ENCODE data around the gene KATNA1. TPM values are rescaled to one million over a fixed set of nuclear protein-coding genes. Genes with fewer than 3 reads are reported as not detected.

The KATNA1 gene
- polyA plus RNA-seq, 1 of the 3 experiments (the other 2 are of a cell fraction): 13.2 TPM

DNA sequence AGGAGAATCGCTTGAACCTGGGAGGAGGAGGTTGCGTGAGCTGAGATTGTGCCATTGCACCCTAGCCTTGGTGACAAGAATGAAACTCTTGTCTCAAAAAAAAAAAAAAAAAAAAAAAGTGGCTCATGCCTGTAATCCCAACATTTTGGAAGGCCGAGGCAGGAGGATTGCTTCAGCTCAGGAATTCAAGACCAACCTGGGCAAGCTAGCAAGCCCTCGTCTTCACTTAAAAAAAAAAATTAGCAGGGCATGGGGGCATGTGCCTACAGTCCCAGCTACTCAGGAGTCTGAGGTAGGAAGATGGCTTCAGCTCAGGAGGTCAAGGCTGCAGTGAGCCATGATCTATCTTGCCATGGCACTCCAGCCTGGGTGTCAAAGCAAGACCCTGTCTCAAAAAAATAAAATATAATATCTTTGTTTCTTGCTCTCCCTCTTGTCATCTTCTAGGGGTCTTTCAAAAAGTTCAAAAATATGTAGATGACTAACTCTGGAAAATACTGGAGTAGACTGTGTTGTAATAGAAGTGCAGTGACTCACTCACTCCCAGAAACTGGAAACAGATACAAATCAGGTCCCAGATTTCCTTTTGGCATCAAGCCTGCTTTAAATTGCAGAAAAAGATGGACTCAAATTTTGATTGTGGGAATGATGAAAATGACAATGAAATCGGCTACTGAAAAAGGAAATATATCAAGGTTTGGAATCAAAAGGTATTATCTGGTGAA, 85.1 kb downstream of the KATNA1 start:
- H3K4me3 ChIP-seq (ENCODE audit: low read depth in 2 of 2, low read length in 1 of 2): peak overlapping the region in 1 of 2 experiments; percentile 16; a peak in 1 of 4 replicates
- CTCF ChIA-PET: interaction anchor here (0.7 to 1.8 kb wide), 4 partner anchors 12 to 302 kb away, joined by 3 to 8 read pairs (median 6); partner anchors contain the start of gene PPIL4
- no peaks in the 10 kb centered on the region for H3K9me2 ChIP-seq
- WGBS (ENCODE audit: low lambda C conversion rate): 41% methylated on average over 5 of the region's 5 CpGs
- H3K79me2 ChIP-seq (ENCODE audit: insufficient read depth): peaks cover 19% of the 10 kb centered on the region
- H3K9ac ChIP-seq: peak overlapping the region; percentile 20; the same call in 1 of the 2 replicates
- peak overlapping the region; percentile 66; the same call in 1 of the 2 replicates for H3K4me2 ChIP-seq
- POLR2A ChIA-PET: no interaction called here
- no peaks in the 10 kb centered on the region for H3K27me3 ChIP-seq (ENCODE audit: insufficient read depth)
- DNase-seq: no peak
- TF ChIP-seq TCF12 (IDR thresholded peaks at IDR 0.05): peak; percentile 88
- TF ChIP-seq, protein P1, sequence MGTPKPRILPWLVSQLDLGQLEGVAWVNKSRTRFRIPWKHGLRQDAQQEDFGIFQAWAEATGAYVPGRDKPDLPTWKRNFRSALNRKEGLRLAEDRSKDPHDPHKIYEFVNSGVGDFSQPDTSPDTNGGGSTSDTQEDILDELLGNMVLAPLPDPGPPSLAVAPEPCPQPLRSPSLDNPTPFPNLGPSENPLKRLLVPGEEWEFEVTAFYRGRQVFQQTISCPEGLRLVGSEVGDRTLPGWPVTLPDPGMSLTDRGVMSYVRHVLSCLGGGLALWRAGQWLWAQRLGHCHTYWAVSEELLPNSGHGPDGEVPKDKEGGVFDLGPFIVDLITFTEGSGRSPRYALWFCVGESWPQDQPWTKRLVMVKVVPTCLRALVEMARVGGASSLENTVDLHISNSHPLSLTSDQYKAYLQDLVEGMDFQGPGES (IDR thresholded peaks at IDR 0.05; ENCODE audit: low read depth, low read length): no peak
- 0 out of 2 replicates have a peak, but pooled peaks have one; percentile 42 for TF ChIP-seq MEF2A (IDR thresholded peaks at IDR 0.05; ENCODE audit: borderline replicate concordance, low read depth)
- TF ChIP-seq, protein P2, sequence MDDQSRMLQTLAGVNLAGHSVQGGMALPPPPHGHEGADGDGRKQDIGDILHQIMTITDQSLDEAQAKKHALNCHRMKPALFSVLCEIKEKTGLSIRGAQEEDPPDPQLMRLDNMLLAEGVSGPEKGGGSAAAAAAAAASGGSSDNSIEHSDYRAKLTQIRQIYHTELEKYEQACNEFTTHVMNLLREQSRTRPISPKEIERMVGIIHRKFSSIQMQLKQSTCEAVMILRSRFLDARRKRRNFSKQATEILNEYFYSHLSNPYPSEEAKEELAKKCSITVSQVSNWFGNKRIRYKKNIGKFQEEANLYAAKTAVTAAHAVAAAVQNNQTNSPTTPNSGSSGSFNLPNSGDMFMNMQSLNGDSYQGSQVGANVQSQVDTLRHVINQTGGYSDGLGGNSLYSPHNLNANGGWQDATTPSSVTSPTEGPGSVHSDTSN (IDR thresholded peaks at IDR 0.05): peak; percentile 40; the same call in 1 of the 2 replicates
- 0 out of 2 replicates have a peak, but pooled peaks have one; percentile 20 for TF ChIP-seq RXRA (IDR thresholded peaks at IDR 0.05; ENCODE audit: borderline replicate concordance, low read depth)
- TF ChIP-seq SMC3 (IDR thresholded peaks at IDR 0.05; ENCODE audit: low read depth, low read length): no peak
- TF ChIP-seq FOSL2 (IDR thresholded peaks at IDR 0.05; ENCODE audit: borderline replicate concordance, low read depth): peak; percentile 86
- TF ChIP-seq, protein P3, sequence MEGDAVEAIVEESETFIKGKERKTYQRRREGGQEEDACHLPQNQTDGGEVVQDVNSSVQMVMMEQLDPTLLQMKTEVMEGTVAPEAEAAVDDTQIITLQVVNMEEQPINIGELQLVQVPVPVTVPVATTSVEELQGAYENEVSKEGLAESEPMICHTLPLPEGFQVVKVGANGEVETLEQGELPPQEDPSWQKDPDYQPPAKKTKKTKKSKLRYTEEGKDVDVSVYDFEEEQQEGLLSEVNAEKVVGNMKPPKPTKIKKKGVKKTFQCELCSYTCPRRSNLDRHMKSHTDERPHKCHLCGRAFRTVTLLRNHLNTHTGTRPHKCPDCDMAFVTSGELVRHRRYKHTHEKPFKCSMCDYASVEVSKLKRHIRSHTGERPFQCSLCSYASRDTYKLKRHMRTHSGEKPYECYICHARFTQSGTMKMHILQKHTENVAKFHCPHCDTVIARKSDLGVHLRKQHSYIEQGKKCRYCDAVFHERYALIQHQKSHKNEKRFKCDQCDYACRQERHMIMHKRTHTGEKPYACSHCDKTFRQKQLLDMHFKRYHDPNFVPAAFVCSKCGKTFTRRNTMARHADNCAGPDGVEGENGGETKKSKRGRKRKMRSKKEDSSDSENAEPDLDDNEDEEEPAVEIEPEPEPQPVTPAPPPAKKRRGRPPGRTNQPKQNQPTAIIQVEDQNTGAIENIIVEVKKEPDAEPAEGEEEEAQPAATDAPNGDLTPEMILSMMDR (IDR thresholded peaks at IDR 0.05): no peak
- TF ChIP-seq GABPA (IDR thresholded peaks at IDR 0.05; ENCODE audit: low read depth): no peak
- TF ChIP-seq JUND (IDR thresholded peaks at IDR 0.05): peak; percentile 90
- peak; percentile 86 for TF ChIP-seq NFIC (IDR thresholded peaks at IDR 0.05; ENCODE audit: borderline replicate concordance)
- TF ChIP-seq EP300 (IDR thresholded peaks at IDR 0.05; ENCODE audit: borderline replicate concordance in 1 of 2, low read depth in 1 of 2, low read length in 1 of 2): peak in 1 of 2 experiments; percentile 59; a peak in 1 of 4 replicates
- peak overlapping the region in 1 of 2 experiments; percentile 86; a peak in 2 of 4 replicates for H3K27ac ChIP-seq (ENCODE audit: low read depth in 2 of 2, low read length in 1 of 2)
- no peaks in the 10 kb centered on the region for H3K36me3 ChIP-seq (replicated peaks in 1 of 2; ENCODE audit: control insufficient read depth in 1 of 2, insufficient read depth in 2 of 2, low read length in 1 of 2)
- peaks cover 2 to 4% of the 10 kb centered on the region in 2 experiments; a peak in 3 of 4 replicates for H3K4me1 ChIP-seq (ENCODE audit: control insufficient read depth in 1 of 2, insufficient read depth in 2 of 2, low read depth in 1 of 2, low read length in 1 of 2)
- H3K9me3 ChIP-seq: no peaks in the 10 kb centered on the region
- peaks cover 33% of the 10 kb centered on the region for H3F3A ChIP-seq (replicated peaks; ENCODE audit: insufficient read depth)
- peaks cover 11% of the 10 kb centered on the region; the same call in 1 of the 2 replicates for H4K20me1 ChIP-seq (ENCODE audit: insufficient read depth)
- peak overlapping the region; percentile 79; the same call in 1 of the 2 replicates for H2AFZ ChIP-seq (ENCODE audit: low read depth)
